SJCRH30 (cell line): ENCODE measurements around the gene KDM7A. TPM values are rescaled to one million over a fixed set of nuclear protein-coding genes. Genes with fewer than 3 reads are reported as not detected.
A peak's percentile ranks its signal among the peaks of the same experiment; 100 is the strongest.
"Not testable (repeated sequence)": the region's sequence is repeated elsewhere in the genome, so short reads cannot be mapped to it uniquely, and the experiment has no call there.

ENCODE experiments used
- DNase-seq, 2 experiments: peaks; one replicate each; pipeline ENCODE4 v3.0.0-alpha.2; 2015 to 2020
- H3K27ac ChIP-seq: fragments of 250-450 bp; sonication (Bioruptor Pico); 2 replicates; pipeline ENCODE4 v1.5.1; 2020; ENCODE audit warnings: mild to moderate bottlenecking, moderate library complexity
- H3K27me3 ChIP-seq: fragments of 250-450 bp; sonication (Bioruptor Pico); 2 replicates; pipeline ENCODE4 v1.5.1; 2020; ENCODE audit warnings: mild to moderate bottlenecking, moderate library complexity
- H3K36me3 ChIP-seq: fragments of 250-450 bp; sonication (Bioruptor Pico); 2 replicates; pipeline ENCODE4 v1.5.1; 2020; ENCODE audit warnings: mild to moderate bottlenecking, moderate library complexity
- H3K4me1 ChIP-seq: fragments of 250-450 bp; sonication (Bioruptor Pico); 2 replicates; pipeline ENCODE4 v1.5.1; 2020; ENCODE audit warnings: mild to moderate bottlenecking, moderate library complexity
- H3K4me3 ChIP-seq: fragments of 250-450 bp; sonication (Bioruptor Pico); 2 replicates; pipeline ENCODE4 v1.5.1; 2020; ENCODE audit warnings: mild to moderate bottlenecking, moderate library complexity
- H3K9me3 ChIP-seq: fragments of 250-450 bp; sonication (Bioruptor Pico); replicated peaks from 2 replicates; pipeline ENCODE4 v1.5.1; 2020; ENCODE audit warnings: mild to moderate bottlenecking, moderate library complexity
- total RNA-seq: library from RNA; depleted of rRNA; stranded (reverse); fragments of >200 nt; shearing (Covaris generic); gene quantifications from 2 replicates; pipeline ENCODE4 v1.2.3, GENCODE V29; 2014

KDM7A gene
- total RNA-seq, 1 experiment from 2014 or later = 1.8 TPM

DNA sequence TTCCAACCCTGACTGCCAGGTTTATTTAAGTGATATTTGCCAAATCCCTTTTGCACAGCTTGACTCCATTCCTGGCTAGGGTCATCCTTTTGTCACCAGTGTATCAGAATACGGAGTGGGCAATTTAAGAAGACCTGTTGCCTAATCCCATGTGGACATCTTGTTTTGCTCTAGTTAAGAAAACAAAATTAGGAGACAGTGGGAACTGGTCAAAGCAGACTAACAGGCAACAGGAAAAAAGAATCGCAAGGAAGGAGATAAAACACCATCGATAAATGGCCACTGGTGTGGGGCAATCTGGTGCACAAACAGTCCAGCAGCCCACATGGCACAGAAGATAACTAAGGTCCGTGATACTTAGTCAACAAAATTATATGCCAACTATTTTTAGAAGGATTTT, 21.4 kb downstream of the KDM7A start:
- Histone ChIP-seq H3K4me3 (no peak overlapping the region), H3K27ac (no peak overlapping the region), H3K4me1 (no peaks in the 10 kb centered on the region), H3K36me3 (no peaks in the 10 kb centered on the region), H3K9me3 (no peaks in the 10 kb centered on the region), H3K27me3 (no peaks in the 10 kb centered on the region)
- no peak for DNase-seq

DNA sequence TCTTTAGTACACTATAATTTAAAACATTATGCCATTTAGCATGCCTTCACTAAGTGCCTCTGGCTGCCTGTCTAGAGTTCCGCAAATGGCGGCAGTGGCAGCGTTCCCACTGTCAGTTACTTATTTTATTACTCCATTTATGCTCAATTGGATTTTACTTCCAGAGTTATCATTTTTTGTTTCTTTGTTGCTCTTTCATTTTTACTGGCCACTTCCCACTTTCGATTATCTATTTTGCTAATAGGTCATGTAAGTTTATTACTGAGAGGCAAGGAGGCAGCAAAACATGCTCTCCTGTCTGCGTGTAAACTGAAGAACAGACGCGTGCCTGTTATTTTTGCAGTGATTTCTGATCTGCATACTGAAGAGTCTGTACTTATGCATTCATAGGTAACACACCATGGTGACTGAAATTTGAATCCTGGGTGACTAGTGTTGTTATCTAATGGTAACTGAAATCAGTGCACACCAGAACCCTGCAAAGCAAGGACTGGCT, 23.1 kb downstream of the KDM7A start:
- H3K27ac ChIP-seq = no peak overlapping the region
- no peaks in the 10 kb centered on the region for H3K27me3 ChIP-seq
- H3K9me3 ChIP-seq = no peaks in the 10 kb centered on the region
- no peaks in the 10 kb centered on the region for H3K4me1 ChIP-seq
- no peak overlapping the region for H3K4me3 ChIP-seq
- no peaks in the 10 kb centered on the region for H3K36me3 ChIP-seq
- DNase-seq = no peak

DNA sequence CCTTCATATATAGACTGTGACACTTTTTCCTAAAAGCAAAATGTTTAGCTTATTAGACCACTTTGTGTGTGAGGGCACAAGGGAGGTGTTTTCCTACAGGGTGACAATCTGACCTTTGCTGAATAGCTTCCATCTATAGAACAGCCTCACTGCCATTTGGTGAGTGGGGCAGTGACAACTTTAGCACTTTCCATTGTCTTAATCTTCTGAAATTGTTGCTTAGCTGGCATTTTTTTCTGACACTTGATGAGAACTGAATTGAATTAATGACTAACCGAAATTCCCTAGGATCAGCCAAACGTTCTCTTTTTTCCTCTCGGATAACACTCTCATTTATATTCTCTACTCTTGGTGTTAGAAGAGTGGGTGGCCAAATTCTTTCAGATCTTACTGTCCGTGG, 30.2 kb downstream of the KDM7A start:
- DNase-seq = no peak
- Histone ChIP-seq H3K9me3 (no peaks in the 10 kb centered on the region), H3K27ac (no peak overlapping the region), H3K4me3 (no peak overlapping the region), H3K4me1 (no peaks in the 10 kb centered on the region), H3K36me3 (no peaks in the 10 kb centered on the region), H3K27me3 (no peaks in the 10 kb centered on the region)

DNA sequence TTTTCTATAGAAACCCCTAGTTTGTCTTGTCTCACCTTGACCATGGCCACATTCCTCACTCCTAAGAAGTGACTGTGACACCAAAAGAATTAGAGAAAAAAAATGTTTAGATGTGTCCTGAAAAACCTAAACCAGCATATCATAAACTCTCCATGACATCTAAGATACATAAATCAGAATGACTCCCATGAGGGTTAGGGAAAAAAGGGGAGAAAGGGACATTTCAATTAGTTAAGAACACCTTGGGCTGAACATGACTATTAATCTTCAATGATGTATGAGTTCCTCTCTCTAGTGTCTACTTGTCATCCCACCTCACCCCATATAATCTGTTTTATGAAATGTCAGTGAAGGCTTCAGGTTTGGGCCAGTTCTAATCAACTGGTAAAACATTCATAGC, 31.1 kb downstream of the KDM7A start:
- DNase-seq = no peak

DNA sequence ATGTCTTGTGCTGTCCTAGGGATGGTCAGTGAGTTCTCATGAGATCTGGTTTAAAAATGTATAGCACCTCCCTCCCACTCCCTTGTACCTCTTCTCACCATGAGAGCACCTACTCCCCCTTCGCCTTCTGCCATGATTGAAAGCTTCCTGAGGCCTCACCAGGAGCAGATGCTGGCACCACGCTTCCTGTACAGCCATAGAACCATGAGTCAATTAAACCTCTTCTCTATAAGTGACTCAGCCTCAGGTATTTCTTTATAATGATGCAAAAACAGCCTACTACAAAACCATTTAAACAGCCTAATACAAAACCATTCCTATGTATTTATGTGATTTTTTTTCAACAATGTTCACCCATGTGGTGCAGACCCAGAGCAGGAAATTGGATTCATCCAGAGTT, 32.0 kb downstream of the KDM7A start:
- no peaks in the 10 kb centered on the region for H3K27me3 ChIP-seq
- no peaks in the 10 kb centered on the region for H3K4me1 ChIP-seq
- H3K36me3 ChIP-seq = no peaks in the 10 kb centered on the region
- DNase-seq = no peak
- H3K27ac ChIP-seq = no peak overlapping the region
- no peaks in the 10 kb centered on the region for H3K9me3 ChIP-seq
- no peak overlapping the region for H3K4me3 ChIP-seq

More for the DNA sequence above, 31.1 kb downstream of the KDM7A start:
- H3K4me1 ChIP-seq = no peaks in the 10 kb centered on the region
- H3K9me3 ChIP-seq = no peaks in the 10 kb centered on the region
- H3K36me3 ChIP-seq = no peaks in the 10 kb centered on the region
- H3K27me3 ChIP-seq = no peaks in the 10 kb centered on the region
- no peak overlapping the region for H3K4me3 ChIP-seq
- no peak overlapping the region for H3K27ac ChIP-seq

DNA sequence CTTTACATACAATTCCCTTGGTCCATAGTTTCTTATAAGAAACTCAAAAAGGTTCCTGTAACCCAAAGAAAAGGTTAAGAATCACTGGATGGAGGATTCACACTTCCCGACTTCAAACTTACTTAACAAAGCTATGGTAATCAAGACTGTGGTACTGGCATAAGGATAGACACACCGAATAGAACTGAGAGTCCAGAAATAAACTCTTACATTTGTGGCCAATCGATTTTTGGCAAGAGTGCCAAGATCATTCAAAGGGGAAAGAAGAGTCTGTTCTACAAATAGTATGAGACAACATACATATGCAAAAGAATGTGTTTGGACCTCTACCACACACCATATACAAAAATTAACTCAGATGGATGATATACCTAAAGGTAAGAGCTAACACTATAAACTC, 32.8 kb downstream of the KDM7A start:
- H3K4me1 ChIP-seq = no peaks in the 10 kb centered on the region
- H3K4me3 ChIP-seq = no peak overlapping the region
- H3K27ac ChIP-seq = no peak overlapping the region
- no peaks in the 10 kb centered on the region for H3K9me3 ChIP-seq
- H3K27me3 ChIP-seq = no peaks in the 10 kb centered on the region
- DNase-seq = no peak
- H3K36me3 ChIP-seq = no peaks in the 10 kb centered on the region

DNA sequence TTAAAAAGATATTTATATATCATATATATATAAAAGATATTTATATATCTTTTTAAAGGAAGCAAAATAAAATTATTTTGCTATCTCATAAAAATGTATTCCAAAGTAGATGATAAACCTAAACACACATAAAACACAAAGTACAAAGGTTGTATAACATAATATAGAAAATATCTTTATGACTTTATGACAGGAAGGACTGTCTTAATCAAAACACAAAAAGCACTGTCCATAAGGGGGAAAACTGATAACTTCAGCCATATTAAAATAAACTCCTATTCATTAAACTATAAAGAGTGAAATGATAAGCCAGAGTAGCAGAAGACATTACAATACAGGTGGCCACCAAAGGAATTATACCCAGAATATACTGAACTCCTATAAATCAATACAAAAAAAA, 34.8 kb downstream of the KDM7A start:
- Histone ChIP-seq H3K36me3 (no peaks in the 10 kb centered on the region), H3K27ac (no peak overlapping the region), H3K4me1 (no peaks in the 10 kb centered on the region), H3K27me3 (no peaks in the 10 kb centered on the region), H3K4me3 (no peak overlapping the region), H3K9me3 (no peaks in the 10 kb centered on the region)
- DNase-seq = no peak

DNA sequence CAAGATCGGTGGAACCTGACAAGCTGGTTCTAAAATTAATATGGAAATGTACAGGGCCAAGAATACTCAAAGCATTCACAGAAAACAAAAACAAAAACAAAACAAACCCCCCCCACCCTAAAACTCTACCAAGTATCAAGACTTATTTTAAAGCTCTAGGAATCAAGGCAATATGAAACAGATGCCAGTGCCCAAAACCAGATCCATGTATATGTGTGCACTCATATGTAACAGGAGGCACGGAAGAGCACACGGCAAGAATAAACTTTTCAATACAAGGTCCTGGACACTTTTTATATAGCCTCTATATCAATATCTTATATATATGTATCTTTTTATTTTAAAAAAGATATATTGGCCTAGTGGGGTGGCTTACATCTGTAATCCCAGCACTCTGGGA, 35.5 kb downstream of the KDM7A start:
- Histone ChIP-seq H3K4me3 (no peak overlapping the region), H3K9me3 (no peaks in the 10 kb centered on the region), H3K27ac (no peak overlapping the region), H3K27me3 (no peaks in the 10 kb centered on the region), H3K36me3 (no peaks in the 10 kb centered on the region), H3K4me1 (no peaks in the 10 kb centered on the region)
- no peak for DNase-seq

DNA sequence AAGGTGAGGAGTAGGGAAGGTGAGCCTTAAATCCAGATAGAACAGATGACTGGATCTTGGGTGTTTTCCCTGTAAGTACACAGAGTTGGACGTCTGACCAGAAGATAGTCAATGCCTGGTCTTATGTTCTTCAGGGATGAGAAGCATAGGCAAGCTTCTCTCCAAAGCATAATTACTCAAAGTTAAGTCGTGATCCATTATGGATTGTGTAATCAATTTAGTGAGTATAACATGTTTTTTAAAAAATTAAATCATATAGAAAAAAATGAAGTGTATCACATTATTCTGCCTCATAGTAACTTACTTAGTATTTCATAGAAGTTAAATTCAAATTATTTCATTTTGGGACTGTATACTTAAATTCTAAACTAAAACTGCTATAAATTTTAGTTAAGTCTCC, 39.7 kb downstream of the KDM7A start:
- Histone ChIP-seq H3K36me3 (no peaks in the 10 kb centered on the region), H3K27ac (no peak overlapping the region), H3K9me3 (no peaks in the 10 kb centered on the region), H3K27me3 (no peaks in the 10 kb centered on the region), H3K4me1 (no peaks in the 10 kb centered on the region), H3K4me3 (no peak overlapping the region)
- DNase-seq = no peak

DNA sequence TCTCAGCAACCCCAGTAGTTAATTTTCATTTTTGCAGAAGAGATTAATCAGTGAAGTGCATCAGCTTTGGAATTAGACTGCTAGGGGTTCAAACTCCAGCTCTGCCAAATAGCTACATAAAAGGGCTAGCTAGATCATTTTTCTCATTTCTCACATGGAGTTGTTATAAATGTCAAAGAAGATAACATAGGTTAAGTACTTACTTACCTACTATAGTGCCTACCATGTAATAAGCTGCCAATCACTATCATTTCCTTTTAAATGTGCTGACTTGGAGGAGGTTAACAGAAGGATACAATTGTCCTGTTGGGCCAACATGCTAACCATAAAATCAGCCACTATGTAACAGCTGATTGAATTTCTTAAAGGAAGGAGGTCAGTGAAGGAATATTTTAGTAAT, 40.7 kb downstream of the KDM7A start:
- Histone ChIP-seq H3K9me3 (no peaks in the 10 kb centered on the region), H3K4me1 (no peaks in the 10 kb centered on the region), H3K27ac (no peak overlapping the region), H3K4me3 (no peak overlapping the region), H3K36me3 (no peaks in the 10 kb centered on the region), H3K27me3 (no peaks in the 10 kb centered on the region)
- no peak for DNase-seq

DNA sequence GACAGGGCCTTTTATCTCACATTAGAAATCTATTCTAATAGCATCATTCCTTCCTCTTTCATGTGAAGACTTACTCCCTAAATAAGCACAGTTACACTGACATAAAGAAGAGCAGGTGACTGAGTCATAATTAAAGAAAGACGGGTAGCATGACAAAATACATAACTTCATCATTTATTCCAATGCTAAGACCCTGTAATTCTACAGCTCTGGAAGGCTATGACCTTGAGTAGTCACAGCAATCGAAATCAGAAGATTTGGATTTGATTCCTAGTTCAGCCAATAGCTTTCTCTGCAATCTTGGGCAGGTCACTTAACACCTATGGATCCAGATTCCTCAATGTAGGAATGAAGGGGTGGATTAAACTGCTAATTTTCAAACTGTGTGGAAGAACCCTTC, 42.7 kb downstream of the KDM7A start:
- Histone ChIP-seq H3K4me3 (no peak overlapping the region), H3K27ac (no peak overlapping the region), H3K36me3 (no peaks in the 10 kb centered on the region), H3K4me1 (no peaks in the 10 kb centered on the region), H3K27me3 (no peaks in the 10 kb centered on the region), H3K9me3 (no peaks in the 10 kb centered on the region)
- DNase-seq = no peak

DNA sequence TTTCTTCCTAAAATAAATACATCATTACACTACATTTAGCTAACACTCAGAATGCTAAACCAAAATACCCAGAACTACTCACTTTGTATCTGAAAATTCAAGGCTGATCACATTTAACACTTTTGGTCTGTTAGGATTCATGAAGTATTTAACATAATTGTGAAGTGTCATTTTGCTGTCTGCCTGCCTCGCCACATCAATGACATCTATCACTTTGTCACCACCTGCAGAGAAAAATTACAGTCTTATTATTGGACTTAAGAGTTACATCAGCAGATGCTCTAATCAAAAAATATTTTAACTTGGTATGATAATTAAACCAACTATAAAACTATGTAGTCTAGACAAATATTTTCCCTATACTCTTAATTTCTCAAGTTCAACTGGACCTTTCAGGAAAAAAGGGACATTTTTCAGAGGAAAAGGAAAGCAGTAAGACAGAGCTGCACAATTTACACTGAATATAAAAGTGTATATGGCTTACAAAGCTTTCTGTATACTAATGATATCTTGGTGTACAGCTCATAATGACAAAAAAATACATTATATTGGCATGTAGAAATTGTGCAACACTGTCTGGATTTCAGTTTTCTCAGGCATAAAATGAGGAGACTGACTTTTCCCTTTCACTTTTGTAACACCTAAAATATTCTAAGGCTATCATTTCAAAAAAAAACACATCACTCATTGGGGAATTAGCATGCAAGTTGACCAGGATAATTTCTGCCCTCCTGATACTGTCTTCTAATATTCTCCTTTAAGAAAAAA, 49.2 kb downstream of the KDM7A start:
- H3K4me3 ChIP-seq = no peak overlapping the region
- no peak for DNase-seq
- H3K4me1 ChIP-seq = no peaks in the 10 kb centered on the region
- no peak overlapping the region for H3K27ac ChIP-seq
- no peaks in the 10 kb centered on the region for H3K27me3 ChIP-seq
- H3K36me3 ChIP-seq = no peaks in the 10 kb centered on the region
- H3K9me3 ChIP-seq = no peaks in the 10 kb centered on the region

DNA sequence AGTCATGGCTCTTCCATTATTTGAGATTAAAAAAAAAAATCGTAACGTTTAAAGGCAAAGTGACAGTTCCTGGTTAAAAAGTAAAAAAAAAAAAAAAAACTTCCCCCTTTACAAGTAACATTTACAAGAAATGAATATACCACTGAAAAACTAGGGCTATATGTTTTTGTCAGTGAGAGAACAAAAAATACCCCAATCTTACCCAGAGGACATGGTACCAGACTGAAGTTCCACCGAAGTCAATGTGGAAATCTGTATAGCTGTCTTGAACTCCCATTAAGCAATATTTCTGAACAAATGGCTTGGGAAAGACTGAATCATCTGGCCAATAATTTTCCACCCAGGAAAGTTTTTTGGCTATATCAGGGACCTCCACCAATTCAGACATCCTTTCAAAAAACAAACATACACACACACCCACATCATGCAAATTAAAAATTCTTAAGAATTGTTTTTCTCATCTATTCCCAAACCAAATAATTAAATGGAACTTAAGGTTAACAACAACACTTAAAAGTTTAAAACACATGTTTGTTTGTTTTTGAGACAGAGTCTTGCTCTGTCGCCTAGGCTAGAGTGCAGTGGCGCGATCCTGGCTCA, 50.2 kb downstream of the KDM7A start:
- no peak overlapping the region for H3K27ac ChIP-seq
- H3K9me3 ChIP-seq = no peaks in the 10 kb centered on the region
- H3K36me3 ChIP-seq = no peaks in the 10 kb centered on the region
- H3K27me3 ChIP-seq = no peaks in the 10 kb centered on the region
- H3K4me1 ChIP-seq = no peaks in the 10 kb centered on the region
- DNase-seq = no peak
- no peak overlapping the region for H3K4me3 ChIP-seq

DNA sequence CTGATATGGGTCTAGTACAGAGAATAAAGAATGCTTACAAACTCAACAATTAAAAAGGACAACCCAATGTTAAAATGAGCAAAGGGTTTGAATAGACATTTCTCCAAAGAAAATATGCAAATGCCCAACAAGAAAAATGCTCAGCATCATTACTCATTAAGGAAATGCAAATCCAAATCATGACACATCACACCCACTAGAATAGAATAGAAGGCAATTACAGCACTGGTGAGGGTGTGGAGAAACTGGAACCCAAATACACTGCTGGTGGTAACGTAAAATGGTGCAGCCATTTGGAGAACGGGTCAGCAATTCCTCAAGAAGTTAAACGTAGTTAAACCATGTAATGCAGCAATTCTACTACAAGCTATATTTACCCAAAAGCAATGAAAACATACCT, 53.8 kb downstream of the KDM7A start:
- Histone ChIP-seq H3K9me3 (no peaks in the 10 kb centered on the region), H3K4me3 (no peak overlapping the region), H3K36me3 (no peaks in the 10 kb centered on the region), H3K4me1 (peaks cover 4% of the 10 kb centered on the region; the same call in 1 of the 2 replicates), H3K27me3 (no peaks in the 10 kb centered on the region), H3K27ac (no peak overlapping the region)
- DNase-seq = no peak

DNA sequence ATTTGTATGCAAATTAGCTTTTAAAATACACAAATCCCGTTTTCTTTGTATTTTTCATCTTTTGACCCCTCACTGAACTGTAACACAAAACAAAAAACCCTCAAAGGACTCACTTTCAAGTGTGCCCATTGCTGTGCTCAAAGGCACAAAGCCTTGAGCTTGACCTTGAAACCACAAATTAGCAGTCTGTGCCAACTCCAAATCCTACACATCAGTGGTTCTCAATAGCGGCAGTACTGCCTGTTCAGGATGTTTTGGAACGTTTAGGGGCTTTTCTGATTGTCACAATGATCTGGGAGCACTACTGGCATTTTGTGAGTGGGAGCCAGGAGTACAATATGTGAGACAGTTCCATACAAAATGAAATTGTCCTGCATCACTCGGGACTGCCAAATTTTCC, 55.5 kb downstream of the KDM7A start:
- Histone ChIP-seq H3K27ac (no peak overlapping the region), H3K27me3 (no peaks in the 10 kb centered on the region), H3K4me3 (no peak overlapping the region), H3K9me3 (no peaks in the 10 kb centered on the region), H3K36me3 (no peaks in the 10 kb centered on the region), H3K4me1 (peaks cover 4% of the 10 kb centered on the region; the same call in 1 of the 2 replicates)
- DNase-seq = peak; percentile 6 to 46

DNA sequence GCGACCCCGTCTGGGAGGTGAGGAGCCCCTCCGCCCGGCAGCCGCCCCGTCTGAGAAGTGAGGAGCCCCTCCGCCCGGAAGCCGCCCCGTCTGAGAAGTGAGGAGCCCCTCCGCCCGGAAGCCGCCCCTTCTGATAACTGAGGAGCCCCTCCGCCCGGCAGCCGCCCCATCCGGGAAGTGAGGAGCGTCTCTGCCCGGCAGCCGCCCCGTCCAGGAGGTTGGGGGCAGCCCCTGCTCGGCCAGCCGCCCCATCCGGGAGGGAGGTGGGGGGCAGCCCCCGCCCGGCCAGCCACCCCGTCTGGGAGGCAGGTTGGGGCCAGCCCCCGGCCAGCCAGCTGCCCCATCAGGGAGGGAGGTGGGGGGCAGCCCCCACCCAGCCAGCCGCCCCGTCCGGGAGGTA, 62.0 kb downstream of the KDM7A start:
- not testable (repeated sequence) for H3K9me3 ChIP-seq, H3K4me3 ChIP-seq, H3K27ac ChIP-seq, H3K36me3 ChIP-seq, H3K4me1 ChIP-seq, DNase-seq, H3K27me3 ChIP-seq
